Calu3 (cell line): Measurements from ENCODE around the gene TMTC4. TPM values are rescaled to one million over a fixed set of nuclear protein-coding genes. Genes with fewer than 3 reads are reported as not detected.
"Not testable (repeated sequence)": the region's sequence is repeated elsewhere in the genome, so short reads cannot be mapped to it uniquely, and the experiment has no call there.

ENCODE experiments used
- BruUV-seq: library from RNA; stranded (reverse); fragments of 400-500 nt; replicated peaks from 2 replicates; lab custom pipeline; 2021; lab: Mats Ljungman, UMichigan
- CTCF ChIA-PET: fragments of 300-600 bp; sonication (Branson Sonifier 250); formaldehyde crosslinking; loops from one replicate; lab custom pipeline; 2022; ENCODE audit warnings: antibody characterized with exemption; lab: Charles Lee
- DNase-seq: peaks from one replicate; pipeline ENCODE4 v3.0.0; 2022
- H3K27ac Mint-ChIP-seq: one replicate; pipeline ENCODE4 v1.8.0; 2022; ENCODE audit warnings: mixed read lengths; ENCODE audit not compliant: unreplicated experiment
- H3K27me3 Mint-ChIP-seq: one replicate; pipeline ENCODE4 v1.8.0; 2022; ENCODE audit warnings: mixed read lengths; ENCODE audit not compliant: unreplicated experiment
- H3K36me3 Mint-ChIP-seq: one replicate; pipeline ENCODE4 v1.8.0; 2022; ENCODE audit warnings: mild to moderate bottlenecking, moderate library complexity, mixed read lengths; ENCODE audit not compliant: insufficient read depth, unreplicated experiment
- H3K4me1 Mint-ChIP-seq: one replicate; pipeline ENCODE4 v1.8.0; 2022; ENCODE audit warnings: mild to moderate bottlenecking, low read depth, mixed read lengths; ENCODE audit not compliant: unreplicated experiment
- H3K4me3 Mint-ChIP-seq: one replicate; pipeline ENCODE4 v1.8.0; 2022; ENCODE audit warnings: mild to moderate bottlenecking, low read depth, moderate library complexity, mixed read lengths; ENCODE audit not compliant: unreplicated experiment
- H3K9me3 Mint-ChIP-seq: one replicate; pipeline ENCODE4 v1.8.0; 2022; ENCODE audit warnings: low read depth, mixed read lengths; ENCODE audit not compliant: unreplicated experiment
- CTCF ChIP-seq: fragments of 200-600 bp; IDR thresholded peaks from one replicate; pipeline ENCODE4 v1.8.0; 2022; ENCODE audit warnings: antibody characterized with exemption; ENCODE audit not compliant: unreplicated experiment
- intact Hi-C: fragments of 100-400 bp; cut with micrococcal nuclease; formaldehyde crosslinking; loops from one replicate; pipeline ENCODE4 v1.10.0; 2022; ENCODE audit not compliant: unreplicated experiment
- total RNA-seq: library from RNA; stranded (reverse); gene quantifications from 2 replicates; pipeline ENCODE4 v1.2.3, GENCODE V29; 2022

The TMTC4 gene
- total RNA-seq, 1 experiment from 2014 or later: 8.2 TPM

- no peaks in the 10 kb centered on the region for H3K9me3 Mint-ChIP-seq
- no peak overlapping the region for H3K4me3 Mint-ChIP-seq
- H3K4me1 Mint-ChIP-seq: no peaks in the 10 kb centered on the region
Observed at GRCh38 chr13:100581504-100581903, 93.1 kb downstream of the TMTC4 start.

GRCh38 chr13:100581030-100581429 is 93.6 kb downstream of the TMTC4 start:
- intact Hi-C loops: no loop called here
- no TSS peak for BruUV-seq
- Mint-ChIP-seq H3K27me3 (no peaks in the 10 kb centered on the region), H3K4me3 (no peak overlapping the region), H3K27ac (no peak overlapping the region), H3K4me1 (no peaks in the 10 kb centered on the region), H3K9me3 (no peaks in the 10 kb centered on the region), H3K36me3 (no peaks in the 10 kb centered on the region)
- CTCF ChIA-PET: no interaction called here
- no peak for DNase-seq
- TF ChIP-seq CTCF: no peak

More at GRCh38 chr13:100581504-100581903, 93.1 kb downstream of the TMTC4 start:
- Mint-ChIP-seq H3K27me3 (no peaks in the 10 kb centered on the region), H3K27ac (no peak overlapping the region), H3K36me3 (no peaks in the 10 kb centered on the region)
- CTCF ChIA-PET: no interaction called here
- no TSS peak for BruUV-seq
- TF ChIP-seq CTCF: no peak
- no peak for DNase-seq
- intact Hi-C loops: no loop called here

GRCh38 chr13:100580045-100580444 is 94.5 kb downstream of the TMTC4 start:
- Mint-ChIP-seq H3K4me1 (no peaks in the 10 kb centered on the region), H3K4me3 (no peak overlapping the region), H3K27me3 (no peaks in the 10 kb centered on the region), H3K36me3 (no peaks in the 10 kb centered on the region), H3K27ac (no peak overlapping the region), H3K9me3 (no peaks in the 10 kb centered on the region)
- CTCF ChIA-PET: no interaction called here
- no peak for TF ChIP-seq CTCF
- intact Hi-C loops: no loop called here
- no peak for DNase-seq
- BruUV-seq: no TSS peak

GRCh38 chr13:100577239-100577638 is 97.4 kb downstream of the TMTC4 start:
- H3K4me3 Mint-ChIP-seq, intact Hi-C loops, DNase-seq, BruUV-seq, H3K9me3 Mint-ChIP-seq, H3K4me1 Mint-ChIP-seq, H3K27me3 Mint-ChIP-seq, CTCF ChIA-PET, H3K36me3 Mint-ChIP-seq, H3K27ac Mint-ChIP-seq: not testable (repeated sequence)

GRCh38 chr13:100573121-100573520 is 101.5 kb downstream of the TMTC4 start:
- H3K9me3 Mint-ChIP-seq: no peaks in the 10 kb centered on the region
- TF ChIP-seq CTCF: no peak
- no peaks in the 10 kb centered on the region for H3K27me3 Mint-ChIP-seq
- no peaks in the 10 kb centered on the region for H3K36me3 Mint-ChIP-seq
- intact Hi-C loops: loop anchor here (5.0 kb wide), 1 partner anchor 529 kb away; no protein-coding TSS in a partner anchor
- no TSS peak for BruUV-seq
- DNase-seq: peak; percentile 41
- CTCF ChIA-PET: interaction anchor here (0.5 to 0.6 kb wide), 3 partner anchors 12 to 713 kb away, joined by 3 read pairs; no protein-coding TSS in a partner anchor
- no peak overlapping the region for H3K4me3 Mint-ChIP-seq
- no peaks in the 10 kb centered on the region for H3K4me1 Mint-ChIP-seq
- H3K27ac Mint-ChIP-seq: no peak overlapping the region
